ENCODE results near the gene SLC29A2. TPM values are rescaled to one million over a fixed set of nuclear protein-coding genes. Genes with fewer than 3 reads are reported as not detected.

Gene SLC29A2
- total RNA-seq, 1 donor from 2014 or later, result 2.8 TPM

- Mint-ChIP-seq H3K27ac (ENCODE audit: unreplicated experiment) (no peak overlapping the region), H3K36me3 (ENCODE audit: unreplicated experiment) (no peaks in the 10 kb centered on the region), H3K4me1 (ENCODE audit: low read depth, unreplicated experiment) (peaks cover 8% of the 10 kb centered on the region), H3K27me3 (ENCODE audit: unreplicated experiment) (peaks cover 7% of the 10 kb centered on the region), H3K9me3 (ENCODE audit: unreplicated experiment) (peaks cover 4% of the 10 kb centered on the region), H3K4me3 (ENCODE audit: unreplicated experiment) (no peak overlapping the region)
- no peak for DNase-seq
- TF ChIP-seq CTCF (IDR thresholded peaks at IDR 0.05; ENCODE audit: partially characterized antibody, unreplicated experiment), result no peak
Measured at GRCh38 chr11:66365166-66365565, 6.4 kb downstream of the SLC29A2 start.

GRCh38 chr11:66363805-66364535 lies 7.6 kb downstream of the SLC29A2 start:
- peak; percentile 73 for DNase-seq
- peaks cover 4% of the 10 kb centered on the region for H3K9me3 Mint-ChIP-seq (ENCODE audit: unreplicated experiment)
- H3K4me1 Mint-ChIP-seq (ENCODE audit: low read depth, unreplicated experiment), result no peaks in the 10 kb centered on the region
- TF ChIP-seq CTCF (IDR thresholded peaks at IDR 0.05; ENCODE audit: partially characterized antibody, unreplicated experiment), result peak; percentile 84
- no peak overlapping the region for H3K4me3 Mint-ChIP-seq (ENCODE audit: unreplicated experiment)
- no peak overlapping the region for H3K27ac Mint-ChIP-seq (ENCODE audit: unreplicated experiment)
- peaks cover 4% of the 10 kb centered on the region for H3K27me3 Mint-ChIP-seq (ENCODE audit: unreplicated experiment)
- no peaks in the 10 kb centered on the region for H3K36me3 Mint-ChIP-seq (ENCODE audit: unreplicated experiment)

GRCh38 chr11:66363187-66363601 lies 8.4 kb downstream of the SLC29A2 start:
- Mint-ChIP-seq H3K27me3 (ENCODE audit: unreplicated experiment) (peaks cover 4% of the 10 kb centered on the region), H3K27ac (ENCODE audit: unreplicated experiment) (no peak overlapping the region), H3K4me3 (ENCODE audit: unreplicated experiment) (no peak overlapping the region), H3K36me3 (ENCODE audit: unreplicated experiment) (no peaks in the 10 kb centered on the region), H3K4me1 (ENCODE audit: low read depth, unreplicated experiment) (no peaks in the 10 kb centered on the region), H3K9me3 (ENCODE audit: unreplicated experiment) (peaks cover 4% of the 10 kb centered on the region)
- no peak for TF ChIP-seq CTCF (IDR thresholded peaks at IDR 0.05; ENCODE audit: partially characterized antibody, unreplicated experiment)
- no peak for DNase-seq

- peak overlapping the region; percentile 39 for H3K27ac Mint-ChIP-seq (ENCODE audit: unreplicated experiment)
- H3K9me3 Mint-ChIP-seq (ENCODE audit: unreplicated experiment), result peaks cover 4% of the 10 kb centered on the region
- H3K36me3 Mint-ChIP-seq (ENCODE audit: unreplicated experiment), result no peaks in the 10 kb centered on the region
- no peak for TF ChIP-seq CTCF (IDR thresholded peaks at IDR 0.05; ENCODE audit: partially characterized antibody, unreplicated experiment)
- H3K27me3 Mint-ChIP-seq (ENCODE audit: unreplicated experiment), result peaks cover 4% of the 10 kb centered on the region
- H3K4me3 Mint-ChIP-seq (ENCODE audit: unreplicated experiment), result no peak overlapping the region
- H3K4me1 Mint-ChIP-seq (ENCODE audit: low read depth, unreplicated experiment), result no peaks in the 10 kb centered on the region
- DNase-seq, result no peak
Measured at GRCh38 chr11:66362481-66363147, 8.9 kb downstream of the SLC29A2 start.

- no peak for DNase-seq
- no peaks in the 10 kb centered on the region for H3K4me1 Mint-ChIP-seq (ENCODE audit: low read depth, unreplicated experiment)
- H3K36me3 Mint-ChIP-seq (ENCODE audit: unreplicated experiment), result no peaks in the 10 kb centered on the region
- no peak overlapping the region for H3K4me3 Mint-ChIP-seq (ENCODE audit: unreplicated experiment)
- H3K27me3 Mint-ChIP-seq (ENCODE audit: unreplicated experiment), result peaks cover 4% of the 10 kb centered on the region
- no peak for TF ChIP-seq CTCF (IDR thresholded peaks at IDR 0.05; ENCODE audit: partially characterized antibody, unreplicated experiment)
- H3K27ac Mint-ChIP-seq (ENCODE audit: unreplicated experiment), result no peak overlapping the region
- peaks cover 4% of the 10 kb centered on the region for H3K9me3 Mint-ChIP-seq (ENCODE audit: unreplicated experiment)
Measured at GRCh38 chr11:66361502-66361941, 10.0 kb downstream of the SLC29A2 start.
